ENCODE data around the gene FBXL14.

The FBXL14 gene

DNA sequence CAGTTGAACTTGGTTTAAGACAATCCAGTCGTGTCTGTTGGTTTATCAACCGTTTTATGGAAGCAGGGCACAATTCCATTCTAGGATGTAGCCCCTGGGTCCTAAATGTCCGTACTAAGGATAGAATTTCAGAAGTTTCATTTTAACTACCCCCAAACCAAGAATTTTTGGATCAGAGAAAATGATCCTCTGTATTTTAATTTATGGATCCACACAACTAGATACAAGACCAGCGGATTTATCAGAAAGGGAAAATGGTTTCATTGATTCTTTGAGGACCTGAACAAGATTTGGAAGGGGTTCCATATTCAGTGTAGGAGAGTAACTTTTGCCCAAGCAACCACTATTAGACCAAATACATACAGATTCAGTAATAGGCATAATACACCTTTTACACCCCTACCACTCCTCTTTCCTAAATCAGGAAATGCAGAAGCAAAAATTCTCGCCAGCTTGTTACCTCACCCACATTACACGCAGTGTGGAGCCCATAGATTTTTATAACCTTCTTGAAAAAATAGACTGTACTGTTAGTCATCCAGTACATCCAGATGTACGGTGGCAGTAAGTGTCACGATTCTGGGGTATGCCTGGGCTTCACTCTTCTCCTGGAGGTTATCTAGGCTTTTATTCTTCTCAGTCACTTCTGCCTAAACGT is 1.4 kb upstream of the FBXL14 start:
- no peak for FAIRE-seq
- DNase-seq (ENCODE audit: insufficient read length, low spot score), result no peak
- TF ChIP-seq TAF1 (IDR thresholded peaks at IDR 0.05; ENCODE audit: low read depth, low read length) (no peak), POLR2AphosphoS5 (IDR thresholded peaks at IDR 0.05; ENCODE audit: low read depth, low read length) (no peak), PAX5 (IDR thresholded peaks at IDR 0.05; ENCODE audit: insufficient read depth, low read length, severe bottlenecking) (no peak), SPI1 (IDR thresholded peaks at IDR 0.05; ENCODE audit: low read depth, low read length) (no peak)

DNA sequence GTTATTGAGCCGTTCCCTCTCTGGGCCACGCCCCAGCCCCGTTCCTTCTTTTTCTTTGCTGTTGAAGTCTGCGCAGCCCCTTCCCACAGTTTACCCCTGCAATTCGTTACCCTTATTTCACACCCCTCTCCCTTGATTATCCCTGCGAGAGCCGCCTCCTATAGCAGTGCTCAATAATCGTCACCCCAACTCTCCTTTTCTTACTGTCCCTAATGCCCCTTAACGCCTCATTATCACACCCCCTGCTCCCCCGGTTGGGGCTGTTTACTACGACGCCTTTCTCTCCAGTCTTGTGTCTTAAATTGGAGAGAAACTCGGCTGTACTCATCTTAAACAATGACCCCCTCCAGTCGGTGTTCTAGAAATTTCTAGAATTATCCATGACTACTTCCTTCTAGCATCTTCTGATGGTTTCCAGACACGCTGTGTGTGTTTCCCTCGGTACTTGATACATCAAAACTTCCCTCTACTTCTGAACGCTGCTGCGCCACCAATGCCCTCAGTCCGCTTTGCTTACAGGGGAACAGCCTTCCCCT is 713 bp upstream of the FBXL14 start:
- DNase-seq (ENCODE audit: insufficient read length, low spot score), result no peak
- peak; percentile 65 for FAIRE-seq
- no peak for TF ChIP-seq PAX5 (IDR thresholded peaks at IDR 0.05; ENCODE audit: insufficient read depth, low read length, severe bottlenecking)
- no peak for TF ChIP-seq TAF1 (IDR thresholded peaks at IDR 0.05; ENCODE audit: low read depth, low read length)
- no peak for TF ChIP-seq POU2F2 (IDR thresholded peaks at IDR 0.05; ENCODE audit: low read depth, low read length)
- TF ChIP-seq POLR2AphosphoS5 (IDR thresholded peaks at IDR 0.05; ENCODE audit: low read depth, low read length), result no peak

DNA sequence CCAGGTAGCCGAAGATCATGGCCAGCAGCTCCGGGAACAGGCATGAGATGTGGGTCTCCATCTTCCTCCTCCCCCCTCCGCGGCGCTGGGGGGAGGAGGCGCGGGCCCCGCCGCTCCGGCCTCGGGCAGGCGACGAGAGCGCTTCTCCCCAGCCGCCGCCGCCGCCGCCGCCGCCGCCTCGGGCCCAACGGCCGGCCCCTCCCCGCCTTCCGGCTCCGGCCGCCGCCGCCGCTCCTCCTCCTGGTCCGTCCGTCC is 448 bp downstream of the FBXL14 start:
- TF ChIP-seq POLR2AphosphoS5 (IDR thresholded peaks at IDR 0.05; ENCODE audit: low read depth, low read length), result no peak
- TF ChIP-seq POU2F2 (IDR thresholded peaks at IDR 0.05; ENCODE audit: low read depth, low read length), result no peak
- TF ChIP-seq TAF1 (IDR thresholded peaks at IDR 0.05; ENCODE audit: low read depth, low read length), result no peak
- TF ChIP-seq PAX5 (IDR thresholded peaks at IDR 0.05; ENCODE audit: insufficient read depth, low read length, severe bottlenecking), result no peak
- no peak for TF ChIP-seq POLR2A (IDR thresholded peaks at IDR 0.05; ENCODE audit: low read depth, low read length)
- no peak for TF ChIP-seq SPI1 (IDR thresholded peaks at IDR 0.05; ENCODE audit: low read depth, low read length)
- DNase-seq (ENCODE audit: insufficient read length, low spot score), result no peak
- no peak for FAIRE-seq

DNA sequence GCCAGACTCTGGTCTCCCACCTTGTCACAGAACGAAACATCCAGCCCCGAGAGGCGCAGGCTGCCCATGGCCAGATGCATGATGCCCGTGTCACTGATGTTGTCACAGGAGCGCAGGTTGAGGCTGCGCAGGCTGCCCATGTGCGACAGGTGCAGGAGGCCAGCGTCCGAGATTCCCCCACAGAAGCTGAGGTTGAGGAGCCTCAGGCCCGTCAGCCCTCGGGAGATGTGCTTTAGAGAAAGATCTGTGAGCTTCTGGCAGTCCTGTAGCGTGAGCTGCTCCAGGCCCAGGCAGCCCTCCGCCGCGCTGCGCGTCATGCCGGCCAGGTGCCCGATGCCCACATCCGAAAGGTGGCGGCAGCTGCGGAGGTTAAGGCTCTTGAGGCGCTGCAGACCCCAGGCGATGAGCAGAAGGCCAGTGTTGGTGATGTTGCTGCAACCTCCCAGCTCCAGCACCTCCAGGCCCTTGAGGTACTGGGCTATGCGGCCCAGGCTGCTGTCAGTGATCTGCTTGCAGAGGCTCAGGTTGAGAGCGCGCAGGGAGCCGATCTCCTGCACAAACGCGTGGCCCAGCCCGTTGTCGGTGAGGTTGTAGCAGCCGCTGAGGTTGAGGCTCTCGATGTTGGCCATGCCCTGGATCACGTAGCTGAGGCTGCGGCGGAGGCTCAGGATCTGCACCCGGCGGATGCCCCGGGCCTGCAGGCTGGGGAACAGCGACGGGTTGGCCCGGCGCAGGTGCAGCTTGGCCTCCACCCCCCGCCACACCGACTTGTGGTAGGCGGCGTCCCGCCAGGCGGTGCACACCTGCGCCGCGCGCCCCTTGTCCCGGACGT is 991 bp downstream of the FBXL14 start:
- FAIRE-seq (peak; percentile 86), DNase-seq (ENCODE audit: insufficient read length, low spot score) (no peak)
- TF ChIP-seq SPI1 (IDR thresholded peaks at IDR 0.05; ENCODE audit: low read depth, low read length), result no peak
- no peak for TF ChIP-seq POU2F2 (IDR thresholded peaks at IDR 0.05; ENCODE audit: low read depth, low read length)
- TF ChIP-seq PAX5 (IDR thresholded peaks at IDR 0.05; ENCODE audit: insufficient read depth, low read length, severe bottlenecking), result no peak
- TF ChIP-seq POLR2AphosphoS5 (IDR thresholded peaks at IDR 0.05; ENCODE audit: low read depth, low read length), result peak; percentile 34; the same call in 1 of the 2 replicates
- no peak for TF ChIP-seq TAF1 (IDR thresholded peaks at IDR 0.05; ENCODE audit: low read depth, low read length)
- TF ChIP-seq POLR2A (IDR thresholded peaks at IDR 0.05; ENCODE audit: low read depth, low read length), result no peak

DNA sequence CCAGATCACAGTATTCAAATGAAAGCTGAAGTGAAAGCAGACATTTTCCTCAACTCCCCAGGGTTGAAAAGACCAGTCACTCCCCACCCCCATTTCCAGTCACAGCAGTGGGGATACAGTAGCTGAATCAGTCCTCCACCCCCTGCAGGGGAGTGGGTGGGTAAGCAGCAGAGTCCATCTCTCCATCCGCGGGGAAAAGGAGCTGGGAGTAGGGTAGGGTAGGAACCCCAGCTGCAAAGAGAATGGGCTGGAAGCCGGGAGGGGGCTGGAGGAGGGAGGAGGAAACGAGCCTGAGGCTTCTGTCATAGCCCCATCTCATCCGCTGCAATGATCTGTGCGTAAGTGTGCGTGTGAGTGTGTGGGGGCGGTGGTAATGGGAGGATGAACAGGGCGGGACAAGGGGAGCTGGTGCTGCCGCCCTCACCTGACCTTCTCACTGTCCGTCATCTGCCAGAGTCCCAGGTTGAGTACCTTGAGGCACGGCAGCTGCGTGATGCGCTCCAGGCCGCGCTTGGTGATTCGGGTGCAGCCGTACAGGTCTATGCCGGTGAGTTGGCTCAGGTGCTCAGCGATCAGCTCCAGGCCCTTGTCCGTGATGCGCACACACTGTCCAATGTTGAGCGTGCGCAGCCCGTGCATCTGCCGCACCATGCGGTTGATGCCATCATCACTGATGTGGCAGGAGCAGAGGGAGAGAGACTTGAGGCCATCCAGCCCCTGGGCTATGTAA is 1.8 kb downstream of the FBXL14 start:
- no peak for TF ChIP-seq POLR2AphosphoS5 (IDR thresholded peaks at IDR 0.05; ENCODE audit: low read depth, low read length)
- TF ChIP-seq SPI1 (IDR thresholded peaks at IDR 0.05; ENCODE audit: low read depth, low read length), result no peak
- TF ChIP-seq TAF1 (IDR thresholded peaks at IDR 0.05; ENCODE audit: low read depth, low read length), result no peak
- TF ChIP-seq POU2F2 (IDR thresholded peaks at IDR 0.05; ENCODE audit: low read depth, low read length), result peak; percentile 49; the same call in 1 of the 2 replicates
- TF ChIP-seq PAX5 (IDR thresholded peaks at IDR 0.05; ENCODE audit: insufficient read depth, low read length, severe bottlenecking), result no peak
- peak; percentile 65; the same call in 1 of the 2 replicates for TF ChIP-seq POLR2A (IDR thresholded peaks at IDR 0.05; ENCODE audit: low read depth, low read length)
- FAIRE-seq, result peak; percentile 95
- DNase-seq (ENCODE audit: insufficient read length, low spot score), result no peak

DNA sequence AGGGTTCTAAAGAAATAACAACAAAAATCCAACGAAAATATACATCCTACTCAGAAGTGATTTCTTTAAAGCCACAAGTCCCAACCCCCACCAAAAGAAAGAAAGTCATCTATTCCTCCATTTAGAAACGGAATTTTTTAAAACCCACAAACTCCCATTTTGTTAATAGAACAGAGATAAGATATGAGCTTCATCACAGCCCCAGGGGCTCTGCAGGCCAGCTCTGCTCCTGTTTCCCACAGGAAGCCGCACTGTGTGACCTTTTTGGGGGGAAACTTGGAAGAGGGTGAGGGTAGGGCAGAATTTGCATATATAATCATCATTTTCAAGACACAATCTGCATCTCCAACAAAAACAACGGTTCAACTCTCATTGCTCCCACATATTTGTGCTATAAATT is 2.8 kb downstream of the FBXL14 start:
- DNase-seq (ENCODE audit: insufficient read length, low spot score) (no peak), FAIRE-seq (no peak)
- TF ChIP-seq POU2F2 (IDR thresholded peaks at IDR 0.05; ENCODE audit: low read depth, low read length) (0 out of 2 replicates have a peak, but pooled peaks have one; percentile 23), TAF1 (IDR thresholded peaks at IDR 0.05; ENCODE audit: low read depth, low read length) (no peak)

DNA sequence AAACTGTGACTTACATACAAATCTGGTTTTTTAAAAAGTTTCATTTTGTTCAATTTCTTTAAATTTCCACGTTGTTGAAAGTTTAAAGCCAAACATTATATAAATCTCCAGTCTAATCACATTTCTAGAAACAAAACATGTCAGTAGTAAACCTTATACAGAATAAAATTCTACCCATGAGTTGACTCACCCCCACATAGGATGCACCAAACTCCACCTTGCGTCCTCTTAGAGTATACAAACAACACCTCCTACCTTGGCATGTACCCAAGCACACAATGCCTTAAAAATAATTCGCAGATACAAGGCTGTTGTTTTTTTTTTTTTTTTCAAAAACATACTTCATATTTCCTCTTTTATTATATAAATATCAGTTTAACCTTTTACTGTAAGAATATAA is 3.3 kb downstream of the FBXL14 start:
- DNase-seq (ENCODE audit: insufficient read length, low spot score), result no peak
- FAIRE-seq, result no peak
- TF ChIP-seq POU2F2 (IDR thresholded peaks at IDR 0.05; ENCODE audit: low read depth, low read length), result no peak
- TF ChIP-seq POLR2A (IDR thresholded peaks at IDR 0.05; ENCODE audit: low read depth, low read length), result no peak
- no peak for TF ChIP-seq TAF1 (IDR thresholded peaks at IDR 0.05; ENCODE audit: low read depth, low read length)
- no peak for TF ChIP-seq SPI1 (IDR thresholded peaks at IDR 0.05; ENCODE audit: low read depth, low read length)
- TF ChIP-seq PAX5 (IDR thresholded peaks at IDR 0.05; ENCODE audit: insufficient read depth, low read length, severe bottlenecking), result no peak
- no peak for TF ChIP-seq POLR2AphosphoS5 (IDR thresholded peaks at IDR 0.05; ENCODE audit: low read depth, low read length)

DNA sequence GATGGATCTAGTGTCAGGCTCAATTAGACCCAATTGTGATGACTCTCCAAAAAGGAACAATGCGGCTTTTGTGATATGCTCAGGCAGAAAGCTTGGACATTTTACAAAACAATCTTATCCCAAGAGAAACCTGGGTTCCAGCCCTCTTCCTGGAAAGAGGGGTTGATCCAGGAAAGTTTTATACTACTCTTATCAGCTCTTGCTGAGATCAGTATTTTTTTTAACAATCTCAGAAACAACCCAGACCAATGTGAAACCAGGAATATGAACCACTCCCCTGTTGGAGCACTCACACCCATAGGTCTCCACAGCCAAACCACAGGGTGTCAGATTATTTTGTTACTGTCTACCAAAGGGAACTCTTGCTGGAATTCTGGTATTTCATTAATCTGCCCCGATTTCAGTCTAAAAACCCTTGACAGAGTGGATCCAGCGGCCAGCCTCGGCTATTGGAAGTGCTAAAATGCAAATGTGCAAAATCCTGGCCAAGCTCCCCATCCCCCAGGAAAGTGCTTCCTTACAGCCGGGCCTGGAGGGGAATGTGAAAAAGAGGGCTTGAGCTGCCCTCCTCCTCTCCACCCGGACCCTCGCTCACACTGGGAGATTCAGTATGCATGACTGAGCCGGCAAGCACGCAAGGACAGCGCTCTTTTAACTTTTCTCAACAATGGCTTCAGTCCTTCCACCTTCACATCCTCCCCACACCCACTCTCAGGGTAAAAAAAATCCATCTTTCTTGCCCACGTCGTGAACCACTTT is 4.0 kb downstream of the FBXL14 start:
- DNase-seq (ENCODE audit: insufficient read length, low spot score) (no peak), FAIRE-seq (no peak)

DNA sequence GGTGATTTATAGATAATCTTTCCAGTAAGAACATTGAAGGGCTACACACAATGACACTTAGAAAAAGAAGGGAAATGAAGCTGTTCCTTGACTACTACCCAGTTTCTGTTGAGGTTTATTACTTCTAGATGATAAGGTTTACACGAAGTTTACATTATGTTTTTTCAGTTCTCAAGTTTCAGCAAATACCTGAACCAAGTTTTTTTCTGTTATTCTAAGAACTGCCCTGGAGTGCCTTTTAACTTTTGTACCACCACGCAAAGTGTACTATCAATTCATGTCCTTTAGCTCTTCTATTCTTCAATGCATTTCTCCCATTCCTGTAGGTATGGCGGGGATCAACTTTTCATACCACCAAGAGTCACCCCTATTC is 5.8 kb downstream of the FBXL14 start:
- TF ChIP-seq SPI1 (IDR thresholded peaks at IDR 0.05; ENCODE audit: low read depth, low read length), result no peak
- TF ChIP-seq POLR2AphosphoS5 (IDR thresholded peaks at IDR 0.05; ENCODE audit: low read depth, low read length), result no peak
- no peak for TF ChIP-seq TAF1 (IDR thresholded peaks at IDR 0.05; ENCODE audit: low read depth, low read length)
- no peak for TF ChIP-seq PAX5 (IDR thresholded peaks at IDR 0.05; ENCODE audit: insufficient read depth, low read length, severe bottlenecking)
- no peak for TF ChIP-seq POU2F2 (IDR thresholded peaks at IDR 0.05; ENCODE audit: low read depth, low read length)
- no peak for TF ChIP-seq POLR2A (IDR thresholded peaks at IDR 0.05; ENCODE audit: low read depth, low read length)
- no peak for DNase-seq (ENCODE audit: insufficient read length, low spot score)
- FAIRE-seq, result no peak

More for the DNA sequence above, 4.0 kb downstream of the FBXL14 start:
- TF ChIP-seq PAX5 (IDR thresholded peaks at IDR 0.05; ENCODE audit: insufficient read depth, low read length, severe bottlenecking) (no peak), POLR2A (IDR thresholded peaks at IDR 0.05; ENCODE audit: low read depth, low read length) (no peak), POLR2AphosphoS5 (IDR thresholded peaks at IDR 0.05; ENCODE audit: low read depth, low read length) (no peak), TAF1 (IDR thresholded peaks at IDR 0.05; ENCODE audit: low read depth, low read length) (no peak), SPI1 (IDR thresholded peaks at IDR 0.05; ENCODE audit: low read depth, low read length) (no peak), POU2F2 (IDR thresholded peaks at IDR 0.05; ENCODE audit: low read depth, low read length) (no peak)

All from GM12891 (cell line).